ENCODE data around the gene NEURL4.
"Not testable (repeated sequence)": the region's sequence is repeated elsewhere in the genome, so short reads cannot be mapped to it uniquely, and the experiment has no call there.

The NEURL4 gene

GRCh38 chr17:7347630-7348477 lies 18.7 kb upstream of the NEURL4 start:
- TF ChIP-seq CTCF (IDR thresholded peaks at IDR 0.05; ENCODE audit: borderline replicate concordance, control extremely low read depth, extremely low read depth, insufficient read depth, missing control alignments) = no peak
- DNase-seq (ENCODE audit: low spot score) = no peak
- in situ Hi-C loops (cut with MboI; ENCODE audit: low sequenced_read_pairs, unreplicated experiment) = no loop called here

DNA sequence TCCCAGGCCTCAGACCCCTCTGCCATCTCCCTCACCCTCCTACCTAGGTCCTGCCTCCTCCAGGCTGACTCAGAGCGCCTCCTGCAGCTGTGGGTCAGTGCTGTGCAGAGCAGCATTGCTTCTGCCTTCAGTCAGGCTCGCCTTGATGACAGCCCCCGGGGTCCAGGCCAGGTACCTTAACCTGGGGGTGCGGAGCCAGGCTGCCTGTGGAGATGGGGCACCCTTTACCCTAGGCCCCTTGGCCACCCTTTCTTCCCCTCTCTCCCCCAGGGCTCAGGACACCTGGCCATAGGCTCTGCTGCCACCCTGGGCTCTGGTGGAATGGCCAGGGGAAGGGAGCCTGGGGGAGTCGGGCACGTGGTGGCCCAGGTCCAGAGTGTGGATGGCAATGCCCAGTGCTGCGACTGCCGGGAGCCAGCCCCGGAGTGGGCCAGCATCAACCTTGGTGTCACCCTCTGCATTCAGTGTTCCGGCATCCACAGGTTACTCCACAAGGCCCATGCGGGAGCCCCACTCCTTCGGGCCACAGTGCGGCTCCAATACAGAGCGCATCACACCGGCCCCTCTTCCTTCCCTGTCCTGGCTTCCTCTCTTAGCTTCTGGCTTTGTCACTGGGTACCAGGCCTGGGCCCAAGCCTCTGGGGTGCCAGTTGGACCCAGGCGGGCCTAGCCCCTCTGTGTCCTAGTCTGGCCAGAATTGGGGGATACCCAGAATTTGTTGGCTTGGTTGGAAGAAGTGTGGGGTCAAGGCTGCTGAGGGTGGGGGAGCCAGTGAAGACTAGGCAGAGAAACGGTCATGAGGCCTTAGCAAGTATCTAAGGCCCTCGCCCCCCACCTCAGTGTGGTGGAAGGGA lies 17.9 kb upstream of the NEURL4 start:
- no peak for TF ChIP-seq CTCF (IDR thresholded peaks at IDR 0.05; ENCODE audit: borderline replicate concordance, control extremely low read depth, extremely low read depth, insufficient read depth, missing control alignments)
- DNase-seq (ENCODE audit: low spot score) = no peak
- in situ Hi-C loops (cut with MboI; ENCODE audit: low sequenced_read_pairs, unreplicated experiment) = no loop called here

GRCh38 chr17:7343250-7343649 lies 14.1 kb upstream of the NEURL4 start:
- TF ChIP-seq CTCF (IDR thresholded peaks at IDR 0.05; ENCODE audit: borderline replicate concordance, control extremely low read depth, extremely low read depth, insufficient read depth, missing control alignments) = no peak
- in situ Hi-C loops (cut with MboI; ENCODE audit: low sequenced_read_pairs, unreplicated experiment) = no loop called here
- no peak for DNase-seq (ENCODE audit: low spot score)

DNA sequence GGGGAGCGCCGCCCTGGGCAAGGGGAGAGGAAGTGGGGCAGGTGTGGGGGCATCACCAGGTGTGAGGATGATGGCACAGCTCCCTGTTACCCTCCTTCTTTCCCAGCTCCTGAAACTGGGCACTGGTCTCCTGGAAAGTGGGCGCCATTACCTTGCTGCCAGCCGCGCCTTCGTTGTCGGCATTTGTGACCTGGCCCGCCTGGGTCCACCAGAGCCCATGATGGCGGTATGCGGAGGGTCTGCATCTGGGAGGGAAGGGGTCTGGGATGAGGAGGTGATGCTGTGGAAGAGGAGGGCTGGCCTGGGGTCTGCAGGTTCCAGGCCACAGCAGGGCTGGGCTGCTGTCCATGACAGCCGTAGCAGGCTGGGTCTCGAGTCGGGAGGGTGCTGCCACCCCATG lies 12.7 kb upstream of the NEURL4 start:
- no peak for TF ChIP-seq CTCF (IDR thresholded peaks at IDR 0.05; ENCODE audit: borderline replicate concordance, control extremely low read depth, extremely low read depth, insufficient read depth, missing control alignments)
- in situ Hi-C loops (cut with MboI; ENCODE audit: low sequenced_read_pairs, unreplicated experiment) = no loop called here
- DNase-seq (ENCODE audit: low spot score) = no peak

DNA sequence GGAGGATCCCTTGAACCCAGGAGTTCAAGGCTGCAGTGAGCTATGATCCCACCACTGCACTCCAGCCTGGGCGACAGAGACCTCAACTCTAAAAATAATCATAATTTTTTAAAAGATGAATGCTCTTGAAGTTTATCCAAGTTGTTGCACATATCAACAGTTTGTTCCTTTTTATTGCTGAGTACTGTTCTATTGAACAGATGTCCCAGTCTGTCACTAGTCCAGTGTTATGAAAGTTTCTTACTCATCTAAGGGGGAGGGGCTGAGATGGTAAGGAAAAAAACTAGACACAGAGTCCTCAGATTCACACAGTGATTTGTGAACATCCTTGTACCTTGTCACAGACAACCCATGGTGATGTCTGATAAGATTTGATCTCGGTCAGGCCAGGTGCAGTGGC lies 11.0 kb upstream of the NEURL4 start:
- TF ChIP-seq CTCF (IDR thresholded peaks at IDR 0.05; ENCODE audit: borderline replicate concordance, control extremely low read depth, extremely low read depth, insufficient read depth, missing control alignments) = no peak
- in situ Hi-C loops (cut with MboI; ENCODE audit: low sequenced_read_pairs, unreplicated experiment) = no loop called here
- no peak for DNase-seq (ENCODE audit: low spot score)

DNA sequence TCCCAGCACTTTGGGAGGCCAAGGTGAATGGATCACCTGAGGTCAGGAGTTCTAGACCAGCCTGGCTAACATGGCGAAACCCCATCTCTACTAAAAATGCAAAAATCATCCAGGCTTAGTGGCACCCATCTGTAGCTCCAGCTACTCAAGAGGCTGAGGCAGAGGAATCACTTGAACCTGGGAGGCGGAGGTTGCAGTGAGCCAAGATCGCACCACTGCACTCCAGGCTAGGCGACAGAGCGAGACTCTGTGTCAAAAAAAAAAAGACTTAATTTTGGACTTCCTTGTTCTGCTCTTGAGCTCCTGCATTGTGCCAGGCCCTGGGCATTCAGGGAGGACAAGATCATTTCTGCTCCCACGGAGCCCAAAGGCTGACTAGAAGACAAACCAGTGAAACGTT lies 8.5 kb upstream of the NEURL4 start:
- DNase-seq (ENCODE audit: low spot score); in situ Hi-C loops (cut with MboI; ENCODE audit: low sequenced_read_pairs, unreplicated experiment): not testable (repeated sequence)

All from GM13976 (cell line).